ENCODE results near the gene PTPRU.
A peak's percentile ranks its signal among the peaks of the same experiment; 100 is the strongest.

The PTPRU gene

GRCh38 chr1:29342351-29342750 is 106.0 kb downstream of the PTPRU start:
- no peak for DNase-seq

GRCh38 chr1:29342983-29343382 is 106.7 kb downstream of the PTPRU start:
- DNase-seq, result no peak

- DNase-seq, result no peak
Observed at GRCh38 chr1:29343476-29343875, 107.2 kb downstream of the PTPRU start.

- no peak for DNase-seq
Observed at GRCh38 chr1:29343908-29344307, 107.6 kb downstream of the PTPRU start.

GRCh38 chr1:29344336-29344735 is 108.0 kb downstream of the PTPRU start:
- DNase-seq, result no peak

GRCh38 chr1:29346576-29346975 is 110.3 kb downstream of the PTPRU start:
- no peak for DNase-seq

- no peak for DNase-seq
Observed at GRCh38 chr1:29349871-29350491, 113.7 kb downstream of the PTPRU start.

GRCh38 chr1:29352719-29353420 is 116.5 kb downstream of the PTPRU start:
- DNase-seq, result no peak

GRCh38 chr1:29354511-29355098 is 118.3 kb downstream of the PTPRU start:
- DNase-seq, result no peak

GRCh38 chr1:29355375-29355774 is 119.1 kb downstream of the PTPRU start:
- DNase-seq, result no peak

- peak in 1 of 2 donors; percentile 14 for DNase-seq
Observed at GRCh38 chr1:29356663-29357062, 120.3 kb downstream of the PTPRU start.

- no peak for DNase-seq
Observed at GRCh38 chr1:29357452-29357851, 121.1 kb downstream of the PTPRU start.

GRCh38 chr1:29358183-29358582 is 121.9 kb downstream of the PTPRU start:
- no peak for DNase-seq

GRCh38 chr1:29360768-29361167 is 124.4 kb downstream of the PTPRU start:
- DNase-seq, result no peak

GRCh38 chr1:29361686-29362085 is 125.4 kb downstream of the PTPRU start:
- DNase-seq, result no peak

- no peak for DNase-seq
Observed at GRCh38 chr1:29362116-29362515, 125.8 kb downstream of the PTPRU start.

- DNase-seq, result no peak
Observed at GRCh38 chr1:29362764-29363163, 126.4 kb downstream of the PTPRU start.

GRCh38 chr1:29363536-29363935 is 127.2 kb downstream of the PTPRU start:
- no peak for DNase-seq

GRCh38 chr1:29364101-29364678 is 127.9 kb downstream of the PTPRU start:
- DNase-seq, result no peak

- no peak for DNase-seq
Observed at GRCh38 chr1:29365906-29366670, 129.8 kb downstream of the PTPRU start.

- no peak for DNase-seq
Observed at GRCh38 chr1:29368936-29369932, 132.9 kb downstream of the PTPRU start.

- no peak for DNase-seq
Observed at GRCh38 chr1:29370067-29370466, 133.7 kb downstream of the PTPRU start.

Data from stimulated activated CD4-positive, alpha-beta T cell treated with anti-CD3 and anti-CD28 coated beads, Interleukin-2, amount 100 ng/mL, for 24 hours (primary cell).